K562 (cell line): Measurements from ENCODE around the gene RYR1. TPM values are rescaled to one million over a fixed set of nuclear protein-coding genes. Genes with fewer than 3 reads are reported as not detected.

ENCODE experiments used
- ATAC-seq: fragments of 200-7000 bp; cut with Tn5 transposase; 3 replicates; pipeline ENCODE4 v1.9.1; 2020; ENCODE audit warnings: moderate library complexity
- BruUV-seq: library from RNA; stranded (reverse); fragments of 400-500 nt; replicated peaks from 2 replicates; lab custom pipeline; 2021; lab: Mats Ljungman, UMichigan
- CTCF ChIA-PET: fragments of 300-600 bp; formaldehyde crosslinking; extraction: SDS; loops from one replicate; lab custom pipeline; 2021; ENCODE audit warnings: low intra/inter-chr PET ratio; lab: Yijun Ruan, JAX
- POLR2A ChIA-PET: fragments of 300-600, 350-650 bp; sonication (Branson Sonifier 250); formaldehyde crosslinking; extraction: SDS; loops from one replicate; lab custom pipeline; 2021; ENCODE audit warnings: antibody characterized with exemption, inconsistent platforms; lab: Yijun Ruan, JAX
- DNase-seq, 4 experiments: peaks; one replicate each; pipeline versions ENCODE4 v3.0.0 to v3.0.0-alpha.2; 2011 to 2018; ENCODE audit warnings: low spot score in 3 of 4, mixed read lengths in 3 of 4; ENCODE audit errors: extremely low read depth in 1 of 4
- FAIRE-seq: peaks from 2 replicates; lab custom pipeline; 2011; peaks lifted over from hg19 to GRCh38; lab: Jason Lieb, UNC
- H2AFZ ChIP-seq: 2 replicates; pipeline ENCODE4 v1.6.0; 2011; ENCODE audit warnings: low read depth, low read length, control low read depth, inconsistent platforms
- H3K27ac ChIP-seq: fragments of 200-600 bp; 3 replicates; pipeline ENCODE4 v1.8.0; 2011; ENCODE audit warnings: low read depth, mild to moderate bottlenecking, control low read depth, inconsistent platforms, low read length, moderate library complexity, mixed read lengths; ENCODE audit errors: extremely low read depth
- H3K27me3 ChIP-seq, 2 experiments: fragments of 300-600 bp in 1 of 2; 2 replicates in 1 of 2; 3 replicates in 1 of 2; pipeline versions ENCODE4 v1.6.0 to v1.8.0; 2011; ENCODE audit warnings: inconsistent platforms in 2 of 2, low read length in 2 of 2, mild to moderate bottlenecking in 1 of 2, mixed read lengths in 1 of 2, moderate library complexity in 1 of 2; ENCODE audit not compliant: control insufficient read depth in 2 of 2, insufficient read depth in 2 of 2
- H3K36me3 ChIP-seq: fragments of 300-600 bp; 3 replicates; pipeline ENCODE4 v1.8.0; 2011; ENCODE audit warnings: mild to moderate bottlenecking, low read length, inconsistent platforms; ENCODE audit not compliant: control insufficient read depth, insufficient read depth
- H3K4me1 ChIP-seq, 2 experiments: fragments of 200-600 bp in 1 of 2; replicated peaks in 1 of 2; 2 replicates in 1 of 2; 3 replicates in 1 of 2; pipeline versions ENCODE4 v1.5.1 to v1.8.0; 2011; ENCODE audit warnings: inconsistent platforms in 2 of 2, low read length in 2 of 2, mild to moderate bottlenecking in 1 of 2, mixed read lengths in 1 of 2, moderate library complexity in 1 of 2; ENCODE audit not compliant: control insufficient read depth in 2 of 2, insufficient read depth in 2 of 2
- H3K4me2 ChIP-seq: 2 replicates; pipeline ENCODE4 v1.6.1; 2011; ENCODE audit warnings: low read length, control low read depth, inconsistent platforms, mixed read lengths; ENCODE audit not compliant: insufficient read depth
- H3K4me3 ChIP-seq: fragments of 200-600 bp; sonication (generic), shearing (Covaris generic); 2 replicates; pipeline ENCODE4 v1.5.1; 2016; ENCODE audit warnings: control low read depth, inconsistent platforms
- H3K79me2 ChIP-seq: fragments of 200-600 bp; 3 replicates; pipeline ENCODE4 v1.8.0; 2011; ENCODE audit warnings: low read length, inconsistent platforms; ENCODE audit not compliant: control insufficient read depth, insufficient read depth
- H3K9ac ChIP-seq, 2 experiments: 2 replicates each; pipeline versions ENCODE4 v1.6.0 to v1.6.1; 2011; ENCODE audit warnings: low read depth in 2 of 2, low read length in 2 of 2, control low read depth in 1 of 2, inconsistent platforms in 1 of 2, mild to moderate bottlenecking in 1 of 2, mixed read lengths in 1 of 2; ENCODE audit not compliant: insufficient read depth in 1 of 2
- H3K9me1 ChIP-seq: one replicate; pipeline ENCODE4 v1.6.0; 2011; ENCODE audit warnings: inconsistent platforms, mild to moderate bottlenecking, low read length, moderate library complexity; ENCODE audit not compliant: control insufficient read depth, insufficient read depth
- H3K9me3 ChIP-seq: replicated peaks from 2 replicates; pipeline ENCODE4 v1.5.1; 2011; ENCODE audit warnings: low read depth, low read length, inconsistent platforms; ENCODE audit not compliant: control insufficient read depth, insufficient read depth
- H4K20me1 ChIP-seq: replicated peaks from 2 replicates; pipeline ENCODE4 v1.6.1; 2011; ENCODE audit warnings: low read length, inconsistent platforms, mixed read lengths; ENCODE audit not compliant: control insufficient read depth, insufficient read depth
- BCOR ChIP-seq: fragments of 450-650 bp; IDR thresholded peaks from 2 replicates; pipeline ENCODE4 v1.6.1; 2016
- CC2D1A ChIP-seq: fragments of 450-650 bp; IDR thresholded peaks from 2 replicates; pipeline ENCODE4 v1.6.1; 2017; ENCODE audit warnings: mild to moderate bottlenecking
- NCOA2 ChIP-seq, 2 experiments: fragments of 450-650 bp; IDR thresholded peaks; 2 replicates each; pipeline ENCODE4 v1.6.1; 2018; ENCODE audit warnings: mild to moderate bottlenecking in 2 of 2, moderate library complexity in 1 of 2; ENCODE audit not compliant: partially characterized antibody in 2 of 2
- NONO ChIP-seq, 2 experiments: fragments of 200-400 bp in 1 of 2; fragments of 450-650 bp in 1 of 2; formaldehyde crosslinking in 1 of 2; IDR thresholded peaks; 2 replicates each; pipeline ENCODE4 v1.6.1; 2017; ENCODE audit warnings: low read depth in 2 of 2, mild to moderate bottlenecking in 2 of 2, moderate library complexity in 2 of 2, low read length in 1 of 2
- PCBP1 ChIP-seq: fragments of 200-400 bp; formaldehyde crosslinking; IDR thresholded peaks from 2 replicates; pipeline ENCODE4 v1.6.1; 2018; ENCODE audit warnings: mild to moderate bottlenecking, low read depth, low read length; ENCODE audit not compliant: poor library complexity, severe bottlenecking
- RBM25 ChIP-seq: fragments of 200-400 bp; formaldehyde crosslinking; IDR thresholded peaks from 2 replicates; pipeline ENCODE4 v1.6.1; 2018; ENCODE audit warnings: low read length, low read depth, moderate library complexity; ENCODE audit not compliant: severe bottlenecking
- SMARCA4 ChIP-seq: fragments of 450-650 bp; IDR thresholded peaks from 2 replicates; pipeline ENCODE4 v1.6.1; 2016
- TOE1 ChIP-seq, 2 experiments: fragments of 450-650 bp in 1 of 2; sonication (generic) in 1 of 2; formaldehyde crosslinking in 1 of 2; IDR thresholded peaks; 2 replicates each; pipeline versions ENCODE4 v1.7.1 to v1.8.0; 2016 to 2022; ENCODE audit warnings: borderline replicate concordance in 2 of 2, mild to moderate bottlenecking in 2 of 2, antibody characterized with exemption in 1 of 2, inconsistent platforms in 1 of 2, low read depth in 1 of 2, missing genetic modification reagents in 1 of 2, moderate library complexity in 1 of 2
- ZNF133 ChIP-seq: fragments of 250-450 bp; sonication (Bioruptor Pico); IDR thresholded peaks from 2 replicates; pipeline ENCODE4 v1.4.0; 2020; ENCODE audit warnings: mild to moderate bottlenecking
- ZNF217 ChIP-seq: sonication (generic); formaldehyde crosslinking; IDR thresholded peaks from 2 replicates; pipeline ENCODE4 v1.8.0; 2022; ENCODE audit warnings: mild to moderate bottlenecking, missing genetic modification reagents
- WGBS: fragments of 100-300 bp; shearing (Covaris generic); methylation state at CpG from one replicate; pipeline ENCODE4 v1.1.6; 2016; ENCODE audit warnings: low coverage, mixed read lengths; ENCODE audit not compliant: insufficient coverage; ENCODE audit errors: missing lambda C conversion rate; 5-methylcytosine and 5-hydroxymethylcytosine counted together
- in situ Hi-C: fragments of 300-500 bp; cut with MboI; formaldehyde crosslinking; loops from 4 replicates; pipeline ENCODE4 v1.15.0; 2018; ENCODE audit warnings: inconsistent platforms, mixed read lengths
- intact Hi-C: fragments of 100-400 bp; cut with micrococcal nuclease; formaldehyde crosslinking; loops from 2 replicates; pipeline ENCODE4 v1.14.2; 2022
- polyA plus RNA-seq, 8 experiments: library from polyadenylated mRNA; depleted of rRNA in 4 of 8; stranded (reverse) in 5 of 8; unstranded in 3 of 8; fragments of >200 nt; fragmentation: Nextera tagmentation in 2 of 8; fragmentation: Illumina TruSeq in 1 of 8; extraction: Ambion mirVana in 2 of 8; extraction: Trizol in 1 of 8; gene quantifications; 2 replicates each; pipeline versions ENCODE4 v1.2.1 to v1.2.3, GENCODE V29; 2011 to 2014; ENCODE audit warnings: inconsistent platforms in 1 of 8, missing spikeins in 1 of 8
- total RNA-seq, 7 experiments: library from RNA; depleted of rRNA in 6 of 7; stranded (reverse); fragments of >200 nt in 6 of 7; fragmentation: Illumina TruSeq in 2 of 7; extraction: Trizol in 2 of 7; gene quantifications; 2 replicates each; pipeline versions ENCODE4 v1.2.1 to v1.2.3, GENCODE V29; 2011 to 2021; ENCODE audit warnings: low replicate concordance in 1 of 7
- TF ChIP-seq, protein P1 (sequence below): sonication (generic); formaldehyde crosslinking; IDR thresholded peaks from 2 replicates; pipeline ENCODE4 v1.8.1; 2023; ENCODE audit warnings: mild to moderate bottlenecking, missing genetic modification reagents
- TF ChIP-seq, protein P2 (sequence below): fragments of 150-350 bp; IDR thresholded peaks from 2 replicates; pipeline ENCODE4 v1.6.1; 2014; ENCODE audit warnings: low read depth, mild to moderate bottlenecking, low read length, borderline replicate concordance

The RYR1 gene
- total and polyA plus RNA-seq, 9 of the 15 experiments (the other 6 are each of a cell fraction or from before 2014, with no cell fraction given): 0.11 to 7.4 (median 3.7) TPM

DNA sequence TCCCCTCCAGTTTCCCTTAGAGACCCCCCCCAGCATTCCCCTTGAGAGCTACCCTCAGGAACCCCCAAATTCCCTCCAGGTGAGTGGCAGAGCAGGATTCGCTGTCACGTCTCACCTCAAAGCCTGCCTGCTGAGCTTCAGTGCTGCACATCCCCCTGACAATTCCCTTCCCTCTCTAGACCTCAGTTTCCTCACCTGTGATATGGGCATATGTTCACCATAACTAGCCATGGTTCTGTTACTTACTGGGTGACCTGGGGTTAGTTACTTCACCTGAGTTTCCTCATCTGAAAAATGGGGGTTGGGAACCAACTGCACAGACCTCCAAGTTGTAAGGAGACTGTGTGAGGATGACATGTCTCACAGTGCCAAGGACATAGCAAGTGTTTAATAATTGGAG lies 75.5 kb downstream of the RYR1 start:
- POLR2A ChIA-PET: interaction anchor here (0.7 kb wide), 1 partner anchor 32 kb away, joined by 3 read pairs; no protein-coding TSS in a partner anchor

DNA sequence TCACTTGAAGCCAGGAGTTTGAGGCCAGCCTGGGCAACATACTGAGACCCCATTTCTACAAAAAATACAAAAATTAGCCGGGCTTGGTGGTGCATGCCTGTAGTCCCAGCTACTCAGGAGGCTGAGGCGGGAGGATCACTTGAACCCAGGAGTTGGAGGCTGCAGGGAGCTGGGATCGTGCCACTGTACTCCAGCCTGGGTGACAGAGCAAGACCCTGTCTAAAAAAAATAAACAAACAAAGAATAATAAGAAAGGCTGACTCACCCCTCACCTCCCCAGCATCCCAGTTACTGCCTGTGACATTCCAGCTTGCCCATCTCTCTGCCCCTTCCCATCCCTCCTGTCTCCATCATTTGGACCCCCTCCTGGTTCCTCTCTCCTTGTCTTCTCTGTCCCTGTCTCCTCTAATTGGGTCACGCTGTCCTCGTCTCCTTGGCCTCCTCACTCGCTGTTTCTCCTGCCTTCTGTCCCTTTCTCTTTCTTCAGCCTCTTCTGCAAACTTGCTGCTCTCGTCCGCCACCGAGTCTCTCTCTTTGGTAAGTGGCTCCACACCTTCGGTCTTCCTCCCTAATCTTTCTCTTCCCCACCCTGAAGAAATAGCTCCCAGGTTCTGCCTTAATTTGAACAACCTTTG lies 77.7 kb downstream of the RYR1 start:
- Histone ChIP-seq H3K9me3 (no peaks in the 10 kb centered on the region), H3K36me3 (peaks cover 11% of the 10 kb centered on the region; the same call in 1 of the 3 replicates), H3K27me3 (no peaks in the 10 kb centered on the region), H3K27ac (no peak overlapping the region), H3K79me2 (no peaks in the 10 kb centered on the region), H3K4me1 (peaks cover 19 to 37% of the 10 kb centered on the region in 2 experiments; a peak in 4 of 5 replicates), H4K20me1 (no peaks in the 10 kb centered on the region), H2AFZ (no peak overlapping the region), H3K9me1 (no peaks in the 10 kb centered on the region), H3K9ac (no peak overlapping the region), H3K4me3 (no peak overlapping the region), H3K4me2 (no peak overlapping the region)
- ChIA-PET POLR2A (no interaction called here), CTCF (no interaction called here)
- no TSS peak for BruUV-seq
- intact Hi-C loops (loop anchor here (10.0 kb wide), 2 partner anchors 124 to 424 kb away; partner anchors contain the start of genes MRPS12 and SARS2), in situ Hi-C loops (no loop called here)
- no peak for FAIRE-seq
- 39% methylated on average over 8 of the region's 10 CpGs for WGBS
- DNase-seq: no peak
- ATAC-seq: no peak
- TF ChIP-seq PCBP1 (no peak), ZNF133 (CRISPR knock-in tag) (no peak), SMARCA4 (no peak), NCOA2 (IDR thresholded peaks at IDR 0.05; ENCODE audit: partially characterized antibody in 2 of 2) (no peak)
- TF ChIP-seq, protein P1, sequence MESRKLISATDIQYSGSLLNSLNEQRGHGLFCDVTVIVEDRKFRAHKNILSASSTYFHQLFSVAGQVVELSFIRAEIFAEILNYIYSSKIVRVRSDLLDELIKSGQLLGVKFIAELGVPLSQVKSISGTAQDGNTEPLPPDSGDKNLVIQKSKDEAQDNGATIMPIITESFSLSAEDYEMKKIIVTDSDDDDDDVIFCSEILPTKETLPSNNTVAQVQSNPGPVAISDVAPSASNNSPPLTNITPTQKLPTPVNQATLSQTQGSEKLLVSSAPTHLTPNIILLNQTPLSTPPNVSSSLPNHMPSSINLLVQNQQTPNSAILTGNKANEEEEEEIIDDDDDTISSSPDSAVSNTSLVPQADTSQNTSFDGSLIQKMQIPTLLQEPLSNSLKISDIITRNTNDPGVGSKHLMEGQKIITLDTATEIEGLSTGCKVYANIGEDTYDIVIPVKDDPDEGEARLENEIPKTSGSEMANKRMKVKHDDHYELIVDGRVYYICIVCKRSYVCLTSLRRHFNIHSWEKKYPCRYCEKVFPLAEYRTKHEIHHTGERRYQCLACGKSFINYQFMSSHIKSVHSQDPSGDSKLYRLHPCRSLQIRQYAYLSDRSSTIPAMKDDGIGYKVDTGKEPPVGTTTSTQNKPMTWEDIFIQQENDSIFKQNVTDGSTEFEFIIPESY (CRISPR knock-in tag): no peak
- TF ChIP-seq, protein P2, sequence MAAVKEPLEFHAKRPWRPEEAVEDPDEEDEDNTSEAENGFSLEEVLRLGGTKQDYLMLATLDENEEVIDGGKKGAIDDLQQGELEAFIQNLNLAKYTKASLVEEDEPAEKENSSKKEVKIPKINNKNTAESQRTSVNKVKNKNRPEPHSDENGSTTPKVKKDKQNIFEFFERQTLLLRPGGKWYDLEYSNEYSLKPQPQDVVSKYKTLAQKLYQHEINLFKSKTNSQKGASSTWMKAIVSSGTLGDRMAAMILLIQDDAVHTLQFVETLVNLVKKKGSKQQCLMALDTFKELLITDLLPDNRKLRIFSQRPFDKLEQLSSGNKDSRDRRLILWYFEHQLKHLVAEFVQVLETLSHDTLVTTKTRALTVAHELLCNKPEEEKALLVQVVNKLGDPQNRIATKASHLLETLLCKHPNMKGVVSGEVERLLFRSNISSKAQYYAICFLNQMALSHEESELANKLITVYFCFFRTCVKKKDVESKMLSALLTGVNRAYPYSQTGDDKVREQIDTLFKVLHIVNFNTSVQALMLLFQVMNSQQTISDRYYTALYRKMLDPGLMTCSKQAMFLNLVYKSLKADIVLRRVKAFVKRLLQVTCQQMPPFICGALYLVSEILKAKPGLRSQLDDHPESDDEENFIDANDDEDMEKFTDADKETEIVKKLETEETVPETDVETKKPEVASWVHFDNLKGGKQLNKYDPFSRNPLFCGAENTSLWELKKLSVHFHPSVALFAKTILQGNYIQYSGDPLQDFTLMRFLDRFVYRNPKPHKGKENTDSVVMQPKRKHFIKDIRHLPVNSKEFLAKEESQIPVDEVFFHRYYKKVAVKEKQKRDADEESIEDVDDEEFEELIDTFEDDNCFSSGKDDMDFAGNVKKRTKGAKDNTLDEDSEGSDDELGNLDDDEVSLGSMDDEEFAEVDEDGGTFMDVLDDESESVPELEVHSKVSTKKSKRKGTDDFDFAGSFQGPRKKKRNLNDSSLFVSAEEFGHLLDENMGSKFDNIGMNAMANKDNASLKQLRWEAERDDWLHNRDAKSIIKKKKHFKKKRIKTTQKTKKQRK: no peak

More for the DNA sequence above, 75.5 kb downstream of the RYR1 start:
- Histone ChIP-seq H3K36me3 (peaks cover 17% of the 10 kb centered on the region; the same call in 1 of the 3 replicates), H3K4me2 (no peak overlapping the region), H3K27me3 (no peaks in the 10 kb centered on the region)
- ATAC-seq (no peak), FAIRE-seq (no peak)
- TF ChIP-seq NONO (IDR thresholded peaks at IDR 0.05; ENCODE audit: low read depth in 2 of 2, low read length in 1 of 2) (no peak), BCOR (peak; percentile 60; the same call in 1 of the 2 replicates), TOE1 (IDR thresholded peaks at IDR 0.05; ENCODE audit: borderline replicate concordance) (no peak), TOE1 (CRISPR knock-in tag; IDR thresholded peaks at IDR 0.05; ENCODE audit: borderline replicate concordance, low read depth) (no peak), CC2D1A (no peak), RBM25 (peak; percentile 75), ZNF217 (CRISPR knock-in tag) (no peak)
- TF ChIP-seq, all 486 proteins: peak for 2
- CTCF ChIA-PET: no interaction called here
- no TSS peak for BruUV-seq
- in situ Hi-C loops: no loop called here
- H3K9ac ChIP-seq: peak overlapping the region in 1 of 2 experiments; percentile 61; a peak in 1 of 4 replicates
- H3K4me3 ChIP-seq: no peak overlapping the region
- H3K9me1 ChIP-seq: no peaks in the 10 kb centered on the region
- 84% methylated on average over 2 of the region's 2 CpGs for WGBS
- intact Hi-C loops: loop anchor here (5.0 kb wide), 1 partner anchor 97 kb away; no protein-coding TSS in a partner anchor
- no peak overlapping the region for H2AFZ ChIP-seq
- no peaks in the 10 kb centered on the region for H3K9me3 ChIP-seq
- peaks cover 13 to 28% of the 10 kb centered on the region in 2 experiments; a peak in 4 of 5 replicates for H3K4me1 ChIP-seq
- no peak overlapping the region for H3K27ac ChIP-seq
- H3K79me2 ChIP-seq: no peaks in the 10 kb centered on the region
- DNase-seq: no peak
- H4K20me1 ChIP-seq: no peaks in the 10 kb centered on the region
